GM21717 (cell line): Measurements from ENCODE around the gene LRSAM1.

Source experiments
- ATAC-seq: cut with Tn5 transposase; IDR thresholded peaks from one replicate; pipeline ENCODE4 v1.9.1; 2021; ENCODE audit warnings: mild to moderate bottlenecking, moderate library complexity; ENCODE audit not compliant: unreplicated experiment

The LRSAM1 gene

DNA sequence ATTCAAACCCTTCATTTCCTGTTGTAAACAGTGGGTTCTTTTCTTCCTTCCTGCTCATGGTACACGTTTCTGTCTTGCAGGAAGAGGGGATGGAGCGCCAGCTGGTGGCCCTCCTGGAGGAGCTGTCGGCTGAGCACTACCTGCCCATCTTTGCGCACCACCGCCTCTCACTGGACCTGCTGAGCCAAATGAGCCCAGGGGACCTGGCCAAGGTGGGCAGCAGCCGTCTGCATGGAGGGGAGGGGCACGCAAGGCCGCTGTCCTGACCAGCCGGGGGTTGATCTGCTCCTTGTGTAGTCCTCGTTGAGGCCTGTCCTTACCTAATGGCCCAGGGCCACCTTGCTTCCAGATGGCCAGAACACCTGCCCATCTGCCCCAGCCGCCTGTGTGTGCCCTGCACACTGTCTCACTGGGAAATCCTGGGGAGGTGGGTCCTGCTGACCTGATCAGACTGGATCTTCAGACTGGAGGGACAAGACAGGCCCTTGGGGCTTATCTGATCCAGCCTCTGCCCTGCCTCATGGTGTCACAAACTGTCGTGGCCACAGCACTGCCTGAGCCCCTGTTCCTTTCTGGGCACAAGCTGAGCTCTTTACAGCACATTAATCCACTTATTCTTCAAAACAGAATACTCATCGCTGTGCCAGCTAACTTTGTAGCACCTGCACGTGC, 44.7 kb downstream of the LRSAM1 start:
- ATAC-seq, result no peak

DNA sequence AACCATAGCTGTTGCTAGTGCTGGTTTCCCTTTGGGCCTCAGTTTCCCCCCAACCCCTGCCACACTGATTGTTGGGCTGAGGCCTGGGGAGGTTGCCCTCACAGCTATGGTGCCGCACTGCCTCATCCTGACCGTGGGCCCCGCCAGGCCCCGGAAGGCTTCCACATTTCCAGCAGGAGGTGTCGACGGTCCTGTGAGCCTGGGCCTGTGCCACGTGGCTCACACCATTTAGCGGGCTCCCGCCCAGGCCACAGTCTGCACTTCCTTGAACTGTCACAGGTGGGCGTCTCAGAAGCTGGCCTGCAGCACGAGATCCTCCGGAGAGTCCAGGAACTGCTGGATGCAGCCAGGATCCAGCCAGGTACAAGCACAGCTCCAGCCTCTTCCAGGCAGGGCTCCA, 45.7 kb downstream of the LRSAM1 start:
- no peak for ATAC-seq

DNA sequence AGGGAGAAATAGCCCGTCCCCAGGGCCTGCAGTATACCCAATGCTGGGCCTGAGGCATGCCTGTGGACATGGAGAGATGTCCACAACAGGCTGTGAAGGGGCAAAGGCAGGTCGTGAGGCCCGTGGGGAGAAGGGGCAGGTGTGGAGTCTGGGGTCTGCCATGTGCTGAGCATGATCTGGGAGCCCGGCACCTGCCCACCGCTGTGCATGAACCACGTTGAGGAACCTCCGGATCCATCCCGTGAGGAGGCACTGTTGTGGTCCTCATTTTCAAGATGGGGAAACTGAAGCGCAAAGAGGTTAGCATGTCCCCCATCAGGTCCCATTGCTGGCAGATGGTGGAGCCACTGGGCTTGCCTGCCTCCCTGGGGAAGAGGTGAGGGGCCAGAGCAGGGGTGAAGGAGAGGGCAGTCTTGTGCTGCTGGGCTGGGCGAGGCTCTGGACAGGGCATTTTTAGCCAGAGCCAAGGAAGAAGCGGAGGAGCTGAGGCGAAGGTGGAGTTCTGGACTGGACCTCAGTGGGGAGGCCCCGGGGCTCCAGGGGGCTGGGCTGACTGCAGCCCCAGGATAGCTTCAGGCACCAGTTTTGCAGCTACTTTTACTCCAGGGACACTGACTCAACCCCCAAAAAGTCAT, 46.5 kb downstream of the LRSAM1 start:
- no peak for ATAC-seq

DNA sequence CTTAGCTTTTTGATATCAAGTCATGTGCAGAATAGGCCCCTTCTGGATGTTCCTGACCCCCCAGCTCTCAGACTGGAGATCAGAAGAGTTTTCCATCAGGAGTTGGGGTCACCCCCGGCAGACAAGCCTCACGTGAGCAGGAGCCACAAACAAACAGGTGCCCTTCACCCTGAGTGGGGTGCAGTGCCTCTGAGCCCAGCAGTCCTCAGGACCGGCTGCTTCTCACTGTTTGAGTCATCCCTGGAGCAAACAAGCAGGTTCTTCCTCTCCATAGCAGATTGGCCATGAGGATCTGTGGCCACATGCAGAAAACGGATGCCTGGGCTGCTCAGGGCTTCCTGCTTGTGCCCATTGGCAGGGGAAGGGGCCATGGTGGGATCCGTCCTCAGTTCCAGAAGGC, 47.0 kb downstream of the LRSAM1 start:
- ATAC-seq, result no peak

DNA sequence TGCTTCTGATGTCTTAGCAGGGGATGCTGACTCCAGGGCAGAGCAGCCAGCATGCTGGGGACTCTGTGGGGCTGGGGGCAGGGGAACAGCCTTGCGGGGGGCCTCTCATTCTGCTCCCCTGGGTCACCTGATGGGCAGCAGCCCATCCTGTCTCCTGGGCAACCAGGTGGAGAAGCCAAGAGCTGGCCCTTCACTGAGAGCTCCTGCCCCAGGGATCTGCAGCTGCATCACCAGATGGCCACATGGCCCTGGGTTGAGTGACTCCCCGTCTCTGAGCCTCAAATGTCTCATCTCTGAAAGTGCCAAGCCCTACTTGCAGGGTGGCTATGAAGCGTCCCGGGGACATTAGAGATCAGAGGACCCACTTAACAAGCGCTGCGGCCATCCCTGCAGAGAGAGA, 49.1 kb downstream of the LRSAM1 start:
- ATAC-seq, result no peak

DNA sequence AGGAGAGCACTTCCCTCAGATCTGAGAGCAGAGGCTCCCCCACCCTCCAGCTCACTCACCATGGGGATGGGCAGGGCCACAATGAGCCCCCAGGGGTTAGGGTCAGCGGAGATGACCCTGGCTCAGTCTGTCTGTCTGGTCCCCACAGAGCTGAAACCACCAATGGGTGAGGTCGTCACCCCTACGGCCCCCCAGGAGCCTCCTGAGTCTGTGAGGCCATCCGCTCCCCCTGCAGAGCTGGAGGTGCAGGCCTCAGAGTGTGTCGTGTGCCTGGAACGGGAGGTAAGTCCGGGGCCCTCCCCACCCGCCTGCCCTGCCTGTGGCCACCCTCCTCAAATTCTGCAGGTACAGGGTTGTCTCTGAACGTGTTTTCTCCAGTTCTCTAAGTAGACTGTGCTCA, 49.6 kb downstream of the LRSAM1 start:
- ATAC-seq, result no peak

DNA sequence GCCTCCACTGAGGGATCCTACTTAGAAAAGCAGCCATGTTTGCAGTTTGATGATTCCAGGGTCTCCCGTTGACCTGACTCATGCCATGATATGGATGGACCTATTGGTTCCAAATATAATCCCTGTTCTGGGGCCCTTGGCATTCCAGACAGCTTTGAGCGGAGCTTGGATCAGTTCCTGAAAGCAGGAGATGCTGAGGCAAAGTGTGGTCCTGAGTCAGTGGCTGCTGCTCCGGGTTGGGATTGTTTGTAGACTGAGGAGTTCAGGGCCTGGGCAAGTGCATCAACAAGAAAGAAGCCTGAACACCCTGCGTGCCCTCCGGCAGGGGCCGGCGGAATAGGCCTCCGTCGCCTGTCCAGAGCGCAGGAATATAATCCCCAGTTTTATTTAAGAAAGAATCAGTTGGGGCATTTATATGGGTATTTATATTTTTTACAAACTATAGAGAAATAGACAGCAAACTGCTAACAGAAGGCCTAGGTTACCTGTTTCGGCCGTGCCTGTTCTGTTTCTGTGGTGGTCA, 50.6 kb downstream of the LRSAM1 start:
- no peak for ATAC-seq

DNA sequence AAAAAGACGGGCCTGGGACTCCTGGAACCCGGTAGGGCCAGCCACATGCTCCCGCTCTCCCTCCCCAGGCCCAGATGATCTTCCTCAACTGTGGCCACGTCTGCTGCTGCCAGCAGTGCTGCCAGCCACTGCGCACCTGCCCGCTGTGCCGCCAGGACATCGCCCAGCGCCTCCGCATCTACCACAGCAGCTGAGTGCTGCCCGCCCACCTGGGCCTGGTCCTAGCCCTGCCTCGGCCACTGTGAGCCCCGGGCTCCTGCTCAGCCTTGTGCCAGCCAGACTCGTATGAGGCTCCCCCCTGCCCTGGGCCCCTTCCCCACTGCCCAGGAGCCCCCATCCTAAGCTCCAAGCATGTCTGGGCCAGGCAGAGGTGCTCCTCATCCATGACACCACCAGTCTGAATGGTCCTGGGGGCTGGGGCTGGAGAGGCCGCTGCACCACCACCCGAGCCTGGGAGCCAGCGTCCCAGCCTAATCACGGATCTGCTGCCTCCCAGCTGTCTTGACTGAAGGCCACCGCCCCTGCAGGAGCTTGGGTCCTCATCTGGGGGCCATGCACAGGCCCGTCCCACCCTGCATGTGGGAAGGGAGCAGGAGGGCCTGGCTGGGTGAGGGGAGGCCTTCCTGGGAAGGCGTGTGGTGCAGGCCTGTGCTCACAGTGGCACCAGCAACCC, 51.5 kb downstream of the LRSAM1 start:
- ATAC-seq, result no peak

DNA sequence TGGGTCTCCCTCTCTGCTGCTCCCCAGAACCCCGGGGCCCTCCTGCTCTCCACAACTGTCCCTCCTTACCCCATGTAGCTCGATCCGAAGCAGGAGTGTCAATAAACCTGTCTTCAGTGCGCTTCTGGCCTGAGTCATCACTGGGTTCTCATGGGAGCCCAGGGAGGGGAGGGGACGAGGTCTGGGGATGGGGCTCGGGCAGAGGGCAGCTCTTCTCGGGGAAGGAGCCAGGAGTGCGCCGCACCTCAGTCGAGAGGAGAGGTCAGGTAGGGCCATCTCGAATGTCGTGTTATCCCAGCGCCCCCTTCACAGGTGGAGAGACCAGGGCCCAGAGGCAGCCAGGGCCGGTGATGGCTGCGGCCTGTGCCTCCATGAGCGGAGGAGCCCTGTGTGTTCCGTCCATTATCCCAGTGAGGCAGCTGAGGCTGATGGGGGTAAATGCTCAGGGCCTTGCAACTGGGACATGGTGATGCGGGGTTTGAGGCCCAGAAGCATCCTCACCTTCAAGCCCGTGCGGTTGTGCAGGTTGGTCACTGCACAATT, 52.1 kb downstream of the LRSAM1 start:
- ATAC-seq, result no peak

DNA sequence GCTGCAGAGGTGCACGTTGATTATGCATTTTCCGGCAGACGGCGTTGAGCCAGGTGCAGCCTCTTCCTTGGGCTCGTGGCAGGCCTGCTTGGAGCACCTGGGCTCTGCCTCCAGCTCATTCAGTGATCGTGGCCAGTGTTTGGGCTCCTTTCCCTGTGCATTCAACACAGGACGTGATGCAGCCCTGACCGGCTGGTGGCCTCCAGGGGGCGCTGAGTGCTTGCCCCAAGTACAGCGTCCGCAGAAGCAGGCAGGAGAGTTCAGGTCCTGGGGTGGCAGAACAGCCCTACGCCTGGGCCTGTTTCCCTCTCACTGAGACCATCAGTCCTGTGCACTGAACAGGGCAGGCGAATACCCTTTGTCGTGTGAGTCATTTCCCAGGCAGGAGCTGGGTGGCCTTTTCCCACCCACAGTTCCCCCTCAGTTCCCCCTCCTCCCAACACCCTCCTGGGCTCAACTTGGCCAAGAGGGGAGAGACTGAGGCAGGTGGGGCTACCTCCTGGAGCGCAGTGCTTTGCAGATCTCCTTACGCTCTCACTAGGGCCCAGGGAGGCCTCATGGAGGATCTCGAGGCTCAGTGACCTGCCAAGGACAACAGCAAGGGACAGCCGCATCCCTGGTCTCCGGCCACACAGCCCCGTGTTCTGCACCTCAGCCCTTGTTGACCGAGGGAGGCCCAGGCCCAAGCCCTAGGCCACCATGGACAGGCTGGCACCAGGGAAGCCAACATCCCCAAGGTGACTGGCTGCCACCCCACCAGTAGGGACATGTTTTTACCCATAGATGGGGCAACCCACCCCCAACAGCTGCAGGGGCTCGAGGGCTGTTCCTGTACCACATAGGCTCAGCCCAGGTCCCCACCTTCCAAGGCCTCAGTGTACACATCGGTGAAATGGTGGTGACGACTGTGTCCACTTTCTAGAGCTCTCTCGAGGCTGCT, 52.9 kb downstream of the LRSAM1 start:
- no peak for ATAC-seq

DNA sequence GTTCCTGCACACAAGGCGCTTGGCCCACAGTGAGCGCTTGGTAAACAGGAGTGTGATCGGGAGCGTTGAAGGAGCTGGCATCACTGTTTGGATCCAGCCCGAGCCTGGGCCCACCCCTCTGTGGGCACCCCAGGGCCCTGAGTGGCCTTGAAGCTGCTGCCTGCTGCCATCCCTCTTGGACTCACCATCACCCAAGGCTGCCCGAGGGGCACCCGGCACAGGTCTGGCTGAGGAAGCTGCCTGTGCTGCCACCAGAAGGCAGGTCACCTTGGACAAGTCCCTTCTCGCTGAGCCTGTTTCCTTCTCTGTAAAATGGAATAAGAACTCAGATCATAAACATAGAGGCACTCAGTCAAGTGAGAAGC, 53.6 kb downstream of the LRSAM1 start:
- no peak for ATAC-seq

DNA sequence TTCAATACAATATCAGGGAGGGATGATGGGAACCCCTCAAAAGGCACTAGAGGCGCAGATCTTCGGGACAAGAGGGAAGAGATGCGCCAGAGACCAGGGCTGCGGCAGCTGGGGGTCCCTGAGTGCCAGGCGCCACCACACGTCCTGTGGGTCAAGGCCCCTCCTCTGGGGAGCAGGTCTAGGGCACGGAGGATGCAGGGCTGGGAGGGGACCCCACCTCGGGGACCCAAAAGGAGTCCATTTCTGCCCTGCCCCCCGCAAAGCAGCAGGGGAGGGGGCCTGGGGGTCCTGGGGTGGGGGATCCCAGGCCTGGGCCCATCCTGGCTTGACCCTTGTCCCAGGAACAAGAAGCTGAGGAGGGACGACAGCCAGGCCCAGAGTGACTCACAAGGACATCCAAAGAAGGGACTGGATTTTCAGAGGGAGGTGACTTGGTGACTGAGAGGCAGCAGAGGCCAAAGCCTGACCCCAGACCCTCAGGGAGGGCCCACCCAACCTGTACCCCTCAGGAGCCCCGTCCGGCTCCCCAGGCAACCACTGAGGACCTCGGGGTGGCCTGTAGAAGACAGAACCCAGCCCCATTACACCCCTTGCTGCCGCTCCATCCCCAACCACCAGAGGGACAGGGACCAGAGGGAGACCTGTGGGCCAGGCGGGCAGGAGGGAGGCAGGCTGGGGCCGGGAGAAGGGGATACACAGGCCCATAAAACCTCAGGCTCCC, 54.2 kb downstream of the LRSAM1 start:
- no peak for ATAC-seq

DNA sequence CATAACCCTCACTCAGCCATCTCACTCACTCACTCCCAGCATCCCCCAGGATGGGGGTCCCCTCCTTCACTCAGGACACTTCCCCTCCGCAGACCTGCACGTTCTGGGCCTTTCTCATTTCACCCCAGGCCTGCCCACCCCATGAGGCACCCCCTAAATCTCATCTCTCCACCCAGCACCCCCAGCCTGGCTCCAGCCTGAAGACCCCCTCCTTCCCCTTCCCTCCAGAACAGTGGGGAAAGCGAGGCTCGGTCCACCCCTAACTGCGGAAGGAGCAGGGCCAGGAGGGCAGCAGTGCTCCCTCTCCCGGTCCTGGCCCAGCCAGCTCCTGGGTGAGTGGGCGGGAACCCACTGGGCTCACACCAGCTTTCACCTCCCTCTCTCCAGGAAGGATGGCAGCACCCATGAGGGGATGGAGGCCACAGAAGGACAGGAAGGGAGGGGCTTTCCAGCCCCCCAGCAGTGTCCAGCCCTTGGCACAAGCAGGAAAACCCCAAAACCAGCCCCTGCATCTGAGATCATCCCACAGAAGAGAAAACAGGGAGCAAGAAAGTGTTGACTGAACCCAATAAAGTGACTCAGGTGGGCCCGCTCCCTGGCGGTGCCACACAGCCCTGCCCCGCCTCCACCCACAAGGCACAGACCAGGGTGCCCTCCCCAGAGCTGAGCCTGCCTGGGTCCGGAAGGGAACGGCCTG, 55.0 kb downstream of the LRSAM1 start:
- ATAC-seq, result no peak

DNA sequence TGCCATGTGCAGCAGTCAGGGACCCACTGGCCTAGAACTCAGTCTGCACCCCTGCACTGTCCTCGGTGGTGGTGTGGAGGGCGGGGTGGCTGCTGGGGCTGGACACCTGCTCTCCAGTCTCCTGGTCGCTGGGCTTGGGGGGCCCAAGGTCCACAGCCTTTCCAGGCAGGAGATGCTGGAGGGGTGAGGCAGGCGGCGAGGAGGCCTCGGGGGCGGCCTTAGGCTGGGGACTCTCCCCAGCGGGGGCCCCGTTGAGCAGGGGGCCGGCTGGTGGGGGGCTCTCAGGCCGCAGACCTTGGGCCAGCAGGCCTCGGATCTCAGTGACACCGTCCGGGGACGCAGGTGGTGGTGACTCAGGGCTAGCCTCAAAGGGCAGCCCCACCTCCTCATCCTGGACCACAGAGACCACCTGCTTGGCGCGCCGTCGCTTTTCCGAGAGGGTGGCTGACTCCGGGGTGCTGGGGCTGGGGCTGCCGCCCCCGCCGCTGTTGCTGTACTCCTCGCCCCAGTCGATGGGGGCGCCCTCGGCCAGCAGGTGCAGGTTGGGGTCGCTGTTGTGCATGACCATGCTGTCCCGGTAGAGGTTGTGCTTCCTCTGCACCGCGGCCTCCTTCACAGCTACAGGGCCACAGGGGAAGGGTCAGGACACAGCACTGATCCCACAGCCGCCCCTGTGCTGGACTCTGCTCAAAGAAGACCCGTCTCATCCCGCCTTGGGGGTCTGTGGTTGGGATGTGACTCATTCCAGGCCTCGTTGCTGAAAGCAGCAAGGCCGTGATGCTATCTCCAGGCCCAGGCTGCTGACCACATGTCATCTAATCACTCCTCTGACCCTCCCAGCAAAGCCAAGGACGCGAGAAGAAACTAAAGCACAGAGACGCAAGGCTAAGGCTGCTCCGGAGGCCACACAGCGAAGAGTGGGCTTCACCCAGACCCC, 55.8 kb downstream of the LRSAM1 start:
- no peak for ATAC-seq

DNA sequence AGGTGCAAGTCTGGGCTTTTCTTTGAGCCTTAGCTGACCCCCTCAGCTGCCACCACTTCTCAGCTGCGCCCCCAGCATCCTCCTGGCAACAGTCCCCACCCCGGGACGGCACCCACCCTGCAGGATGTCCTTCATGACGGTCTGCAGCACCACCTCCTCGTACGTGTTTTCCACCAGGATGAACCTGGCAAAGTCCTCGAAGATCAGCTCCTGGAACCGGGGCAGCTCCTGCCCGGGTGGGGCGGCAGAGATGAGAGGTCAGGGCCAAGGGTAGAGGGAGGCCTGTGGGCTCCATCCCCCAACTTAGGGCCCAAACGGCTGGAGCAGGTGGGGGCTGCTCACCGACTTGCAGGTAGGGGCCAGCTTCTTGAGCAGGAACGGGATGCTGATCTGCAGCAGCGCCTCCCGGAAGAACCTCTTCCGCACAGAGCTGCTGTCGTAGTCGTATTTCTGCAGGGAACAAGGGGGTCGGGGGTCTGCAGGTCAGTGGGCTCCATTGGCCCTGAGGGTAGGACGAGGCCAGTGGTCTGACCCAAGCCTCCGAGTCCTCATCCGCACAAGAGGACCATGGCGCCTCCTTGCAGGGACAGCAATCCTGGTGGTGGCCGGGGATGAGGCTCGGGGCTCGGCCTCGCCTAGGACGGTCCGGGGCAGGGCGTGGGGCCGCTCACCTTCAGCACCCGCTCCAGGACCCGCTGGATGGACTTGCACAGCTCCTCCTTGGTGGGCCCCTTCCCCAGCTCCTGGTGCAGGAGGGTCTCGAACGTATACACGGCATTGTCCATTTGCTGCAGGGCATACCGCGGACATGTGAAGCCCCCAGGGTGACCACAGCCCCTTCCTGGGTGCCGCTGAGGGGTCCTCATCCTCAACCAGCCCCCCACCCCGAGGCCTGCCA, 56.7 kb downstream of the LRSAM1 start:
- ATAC-seq, result no peak

DNA sequence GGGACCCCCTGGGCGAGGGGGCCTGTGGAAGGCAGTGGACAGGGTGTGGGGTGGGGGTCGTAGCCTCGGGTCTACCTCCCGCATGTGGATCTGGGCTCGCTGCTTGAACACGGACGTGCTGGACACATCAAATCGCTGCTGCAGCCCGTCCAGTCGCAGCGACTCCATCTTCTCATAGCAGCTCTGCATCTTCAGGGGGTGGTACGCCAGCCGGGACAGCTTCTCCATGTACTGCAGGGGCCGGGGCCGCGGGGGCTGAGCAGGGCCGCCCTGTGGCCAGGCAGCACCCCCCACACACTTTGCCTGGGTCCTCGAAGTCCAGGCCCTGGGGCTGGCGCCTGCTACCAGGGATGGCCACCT, 57.6 kb downstream of the LRSAM1 start:
- no peak for ATAC-seq

DNA sequence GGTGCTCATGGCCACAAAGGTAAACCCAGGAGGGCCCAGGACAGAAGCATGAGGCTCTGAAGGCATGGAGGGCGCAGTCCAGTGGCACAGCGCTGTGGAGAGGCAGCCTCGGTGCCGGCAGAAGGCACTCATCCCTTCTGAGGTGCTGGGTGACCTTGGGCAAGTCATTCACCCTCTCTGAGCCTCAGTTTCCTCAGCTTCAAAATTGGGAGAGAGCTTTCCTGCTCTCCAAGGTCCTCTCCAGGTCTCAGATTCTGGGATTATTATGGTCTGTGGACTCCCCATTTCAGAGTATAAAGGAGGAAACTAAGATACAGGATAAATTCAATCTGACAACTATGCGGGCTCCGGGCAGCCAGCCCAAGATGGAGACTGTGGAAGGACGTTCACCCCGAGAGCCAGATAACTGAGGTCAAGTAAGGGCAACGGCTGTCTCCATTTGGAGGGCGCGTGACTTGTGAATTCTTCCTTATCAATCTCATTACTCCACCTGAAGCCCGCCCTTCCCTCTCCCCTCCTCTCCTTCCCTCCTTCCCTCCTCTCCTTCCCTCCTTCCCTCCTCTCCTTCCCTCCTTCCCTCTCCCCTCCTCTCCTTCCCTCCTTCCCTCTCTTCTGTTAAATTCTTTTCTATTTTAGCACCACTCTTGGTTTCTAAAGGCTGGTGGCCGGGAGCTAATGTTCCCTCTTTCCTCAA, 58.1 kb downstream of the LRSAM1 start:
- ATAC-seq, result no peak
